GM18873 (cell line): ENCODE results near the gene CYB561D1.

Experiments used
- ATAC-seq: cut with Tn5 transposase; IDR thresholded peaks from one replicate; pipeline ENCODE4 v1.9.1; 2021; ENCODE audit warnings: mild to moderate bottlenecking, moderate library complexity, moderate number of reproducible peaks; ENCODE audit not compliant: unreplicated experiment, low FRiP score

Gene CYB561D1

GRCh38 chr1:109527846-109528695 lies 34.2 kb downstream of the CYB561D1 start:
- no peak for ATAC-seq

DNA sequence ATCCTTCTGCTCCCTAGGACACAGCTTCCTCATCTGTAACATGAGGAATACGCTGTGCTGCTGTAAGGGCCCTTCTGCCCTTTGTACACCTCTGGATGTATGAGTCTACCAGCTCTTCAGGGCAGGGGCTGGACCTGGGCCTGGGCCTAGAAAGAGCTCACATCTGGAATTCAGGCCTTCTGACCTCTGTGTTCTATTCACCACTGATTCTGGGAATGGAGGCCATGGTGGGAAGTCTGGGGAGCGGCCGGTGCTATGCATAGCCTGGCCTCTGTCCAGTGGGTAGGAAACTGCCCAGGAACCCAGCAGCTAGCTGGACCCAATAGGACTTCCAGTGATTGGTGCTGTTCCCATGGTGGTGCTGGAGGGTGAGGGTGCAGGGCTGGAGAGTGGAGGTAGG lies 34.8 kb downstream of the CYB561D1 start:
- ATAC-seq, result no peak

GRCh38 chr1:109529881-109530456 lies 36.1 kb downstream of the CYB561D1 start:
- ATAC-seq, result no peak

DNA sequence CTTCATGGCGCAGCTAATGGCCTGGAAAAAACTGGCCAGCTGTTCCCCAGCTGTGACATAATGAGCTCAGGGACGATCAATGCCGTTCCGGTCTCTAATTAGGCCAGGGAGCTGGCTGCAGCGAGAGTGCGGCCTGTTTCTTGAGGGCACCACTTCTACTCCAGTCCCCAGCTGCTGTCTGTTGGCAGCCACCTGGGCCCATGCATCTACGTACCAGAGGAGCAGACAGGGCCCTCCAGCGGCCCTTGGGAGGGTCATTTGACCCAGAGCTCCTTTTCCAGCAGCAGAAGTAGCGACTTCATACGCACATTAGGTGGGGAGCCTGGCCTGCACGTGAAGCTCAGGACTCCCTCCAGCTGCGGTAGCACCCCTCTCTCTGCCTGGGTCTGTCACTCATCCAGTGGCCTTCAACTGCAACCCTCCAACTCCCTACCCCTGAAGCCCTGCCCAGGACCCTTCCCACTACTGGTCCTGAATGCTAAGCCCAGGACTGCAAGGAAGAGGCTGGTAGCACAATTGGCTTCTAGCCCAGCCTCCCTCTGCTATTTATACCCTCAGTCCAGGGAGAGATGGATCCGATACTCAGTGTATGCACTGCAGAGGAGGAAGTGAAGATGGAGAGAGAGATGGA lies 36.7 kb downstream of the CYB561D1 start:
- ATAC-seq, result no peak

GRCh38 chr1:109531380-109531779 lies 37.5 kb downstream of the CYB561D1 start:
- no peak for ATAC-seq

GRCh38 chr1:109531826-109532364 lies 38.0 kb downstream of the CYB561D1 start:
- no peak for ATAC-seq

- ATAC-seq, result peak; percentile 58
These were observed 38.7 kb downstream of the CYB561D1 start for GRCh38 chr1:109532365-109533136.

DNA sequence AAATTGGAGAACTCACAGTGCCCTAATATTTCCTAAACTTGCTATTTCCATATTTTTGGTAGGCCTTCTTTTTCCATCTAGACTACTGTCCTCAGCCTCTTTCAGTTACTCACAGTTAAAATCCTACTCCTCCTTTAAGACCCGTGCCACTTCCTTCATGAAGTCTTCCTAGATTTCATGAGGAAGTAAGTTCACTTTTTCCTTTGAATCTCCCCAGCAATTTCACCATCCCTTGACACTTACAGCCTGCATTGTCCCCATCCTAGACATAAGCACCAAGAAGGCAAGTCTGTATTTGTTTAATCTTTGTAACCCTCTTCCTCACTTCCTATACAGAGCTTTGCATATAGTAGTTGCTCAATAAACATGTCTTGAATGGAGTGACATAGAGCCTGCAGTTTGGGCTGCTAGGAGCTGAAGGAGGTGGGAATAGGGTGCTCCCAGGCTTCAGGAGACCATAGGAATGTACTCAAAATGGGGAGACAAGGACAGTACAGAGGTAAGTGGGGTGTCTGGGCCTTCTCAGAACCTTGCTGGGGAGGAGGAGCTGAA lies 40.5 kb downstream of the CYB561D1 start:
- no peak for ATAC-seq

DNA sequence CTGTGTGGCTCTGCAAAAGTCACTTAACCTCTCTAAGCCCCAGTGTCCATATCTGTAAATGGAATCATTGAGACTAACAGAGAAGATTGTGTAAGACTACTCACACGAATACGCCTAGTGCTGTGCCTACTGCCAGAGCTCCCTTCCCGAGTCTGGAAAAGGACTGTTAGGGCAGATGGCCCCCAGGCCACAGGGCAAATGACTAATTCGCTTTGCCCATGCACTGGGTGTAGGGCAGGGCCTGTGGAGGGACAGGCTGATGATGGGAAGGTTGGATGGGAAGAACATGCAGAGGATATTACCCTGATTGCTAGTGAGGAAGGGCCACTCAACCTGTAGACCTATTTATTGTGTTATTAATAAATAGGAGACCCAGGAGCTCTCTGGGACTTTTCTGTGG lies 41.6 kb downstream of the CYB561D1 start:
- no peak for ATAC-seq

DNA sequence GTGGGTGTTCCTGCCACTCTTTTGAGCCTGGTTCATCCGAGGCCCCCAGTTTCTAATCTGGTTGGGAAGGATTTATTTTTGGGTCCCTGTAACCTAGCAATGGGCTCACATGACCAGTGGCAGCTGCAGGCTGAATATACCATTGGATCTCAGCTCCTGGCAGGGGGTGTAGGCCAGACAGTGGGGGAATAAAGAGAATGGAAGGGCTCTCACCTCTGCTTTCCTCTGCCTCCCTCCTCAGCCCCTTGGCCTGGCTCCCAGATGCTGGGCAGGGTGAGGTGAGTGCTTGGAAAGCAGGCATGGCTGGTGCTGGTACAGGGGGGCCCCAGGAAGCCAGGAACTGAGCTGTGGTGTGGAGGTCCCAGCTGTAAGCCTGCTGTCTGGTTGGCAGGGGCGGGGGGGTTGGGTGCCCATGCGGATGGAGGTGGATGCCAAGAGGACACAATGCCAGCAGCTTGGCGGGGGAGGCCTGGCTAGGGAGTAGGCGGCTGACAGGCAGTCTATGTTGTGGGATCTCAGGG lies 42.1 kb downstream of the CYB561D1 start:
- no peak for ATAC-seq

GRCh38 chr1:109537450-109538178 lies 43.7 kb downstream of the CYB561D1 start:
- no peak for ATAC-seq

DNA sequence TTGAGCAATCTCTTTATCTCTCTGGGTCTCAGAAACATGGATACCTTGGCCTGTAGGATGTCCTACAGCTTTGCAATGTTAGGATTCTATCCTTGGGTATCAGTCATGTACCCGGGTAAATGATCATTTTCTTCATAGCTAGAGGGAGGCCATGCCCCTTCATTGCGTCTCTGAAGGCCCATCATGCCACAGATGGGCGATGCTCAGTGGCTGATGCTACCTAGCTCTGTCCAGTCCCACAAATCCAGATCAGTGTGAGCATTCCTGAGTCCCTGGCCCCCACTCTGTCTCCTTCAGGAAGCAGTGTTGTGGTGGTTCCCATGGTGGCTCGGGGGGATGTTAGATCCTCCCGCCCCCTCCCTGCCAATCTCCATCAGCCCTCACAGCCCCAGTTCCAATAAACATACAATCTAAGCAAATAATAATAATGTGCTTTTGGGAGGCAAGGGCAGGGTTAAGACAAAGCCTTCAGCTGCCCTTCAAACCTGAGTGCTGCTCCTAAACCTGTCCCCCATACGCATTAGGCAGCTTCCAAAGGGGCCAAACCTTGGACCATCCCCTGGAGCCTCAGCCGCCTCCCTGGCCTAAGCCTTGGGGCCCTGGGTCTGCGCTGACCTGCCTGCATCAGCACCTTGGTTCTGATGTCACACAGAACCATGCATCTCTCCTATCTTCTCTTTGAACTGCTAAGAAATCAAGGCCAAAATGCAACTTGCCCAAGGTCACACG lies 45.1 kb downstream of the CYB561D1 start:
- ATAC-seq, result no peak

GRCh38 chr1:109539676-109540075 lies 45.8 kb downstream of the CYB561D1 start, which contains the start of gene GPR61:
Gene GPR61, plus strand, starts transcription at chr1:109539872. Its CDS starts 3,151 bp downstream, at chr1:109543023.
- no peak for ATAC-seq

DNA sequence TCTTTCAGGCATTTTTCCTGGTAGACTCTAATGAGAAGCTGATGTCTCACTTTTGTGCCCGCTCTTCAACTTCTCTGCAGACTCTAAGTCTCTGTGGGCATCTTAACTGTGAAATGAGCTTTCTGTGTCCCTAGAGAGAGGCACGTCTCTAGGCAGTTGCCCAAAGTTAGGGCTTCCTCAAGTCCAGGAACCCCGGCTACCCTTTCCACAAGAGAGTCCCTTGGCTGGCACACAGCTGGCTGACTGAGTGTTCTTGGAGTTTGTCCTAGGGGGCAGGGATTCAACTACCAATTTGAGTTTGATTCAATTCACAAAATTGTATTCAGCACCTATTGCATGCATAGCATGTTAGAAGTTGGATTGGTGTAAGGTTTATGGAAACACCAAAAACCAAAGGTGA lies 47.2 kb downstream of the CYB561D1 start:
- no peak for ATAC-seq

GRCh38 chr1:109542657-109543056 lies 48.8 kb downstream of the CYB561D1 start:
- ATAC-seq, result no peak

DNA sequence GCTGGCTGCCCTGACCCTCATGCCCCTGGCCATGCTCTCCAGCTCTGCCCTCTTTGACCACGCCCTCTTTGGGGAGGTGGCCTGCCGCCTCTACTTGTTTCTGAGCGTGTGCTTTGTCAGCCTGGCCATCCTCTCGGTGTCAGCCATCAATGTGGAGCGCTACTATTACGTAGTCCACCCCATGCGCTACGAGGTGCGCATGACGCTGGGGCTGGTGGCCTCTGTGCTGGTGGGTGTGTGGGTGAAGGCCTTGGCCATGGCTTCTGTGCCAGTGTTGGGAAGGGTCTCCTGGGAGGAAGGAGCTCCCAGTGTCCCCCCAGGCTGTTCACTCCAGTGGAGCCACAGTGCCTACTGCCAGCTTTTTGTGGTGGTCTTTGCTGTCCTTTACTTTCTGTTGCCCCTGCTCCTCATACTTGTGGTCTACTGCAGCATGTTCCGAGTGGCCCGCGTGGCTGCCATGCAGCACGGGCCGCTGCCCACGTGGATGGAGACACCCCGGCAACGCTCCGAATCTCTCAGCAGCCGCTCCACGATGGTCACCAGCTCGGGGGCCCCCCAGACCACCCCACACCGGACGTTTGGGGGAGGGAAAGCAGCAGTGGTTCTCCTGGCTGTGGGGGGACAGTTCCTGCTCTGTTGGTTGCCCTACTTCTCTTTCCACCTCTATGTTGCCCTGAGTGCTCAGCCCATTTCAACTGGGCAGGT lies 49.5 kb downstream of the CYB561D1 start:
- ATAC-seq, result no peak

DNA sequence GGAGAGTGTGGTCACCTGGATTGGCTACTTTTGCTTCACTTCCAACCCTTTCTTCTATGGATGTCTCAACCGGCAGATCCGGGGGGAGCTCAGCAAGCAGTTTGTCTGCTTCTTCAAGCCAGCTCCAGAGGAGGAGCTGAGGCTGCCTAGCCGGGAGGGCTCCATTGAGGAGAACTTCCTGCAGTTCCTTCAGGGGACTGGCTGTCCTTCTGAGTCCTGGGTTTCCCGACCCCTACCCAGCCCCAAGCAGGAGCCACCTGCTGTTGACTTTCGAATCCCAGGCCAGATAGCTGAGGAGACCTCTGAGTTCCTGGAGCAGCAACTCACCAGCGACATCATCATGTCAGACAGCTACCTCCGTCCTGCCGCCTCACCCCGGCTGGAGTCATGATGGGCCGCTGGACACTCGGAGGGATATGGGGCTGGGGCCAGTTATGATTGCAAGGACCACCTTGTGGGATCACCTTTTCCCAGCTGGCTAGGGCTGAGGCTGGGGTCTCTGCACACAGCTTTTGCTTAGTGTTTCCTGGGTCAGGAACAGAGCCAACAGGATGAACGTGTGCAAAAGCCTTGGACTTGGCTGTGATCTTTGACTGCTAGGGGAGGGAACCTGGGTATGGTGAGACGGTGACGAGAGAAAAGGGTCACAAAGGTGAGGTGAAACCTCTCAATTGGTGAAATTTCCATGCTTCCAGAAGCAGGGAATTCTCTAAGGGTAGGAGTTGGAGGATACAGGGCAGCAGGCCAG lies 50.3 kb downstream of the CYB561D1 start:
- no peak for ATAC-seq
